GM19455 (cell line): ENCODE data around the gene MPHOSPH10.
"Not testable (repeated sequence)": the region's sequence is repeated elsewhere in the genome, so short reads cannot be mapped to it uniquely, and the experiment has no call there.

Experiments
- ATAC-seq: cut with Tn5 transposase; IDR thresholded peaks from one replicate; pipeline ENCODE4 v1.9.1; 2021; ENCODE audit not compliant: unreplicated experiment

The MPHOSPH10 gene

GRCh38 chr2:71130152-71130904 lies at the start of gene MPHOSPH10, which contains the start of gene MCEE:
Gene MPHOSPH10, plus strand, starts transcription at chr2:71130634. Its CDS starts 32 bp downstream, at chr2:71130666.
Gene MCEE, minus strand, starts transcription at chr2:71130229. Its CDS starts 10 bp downstream, at chr2:71130219.
- peak; percentile 90 for ATAC-seq

GRCh38 chr2:71082402-71083252 lies 47.8 kb upstream of the MPHOSPH10 start:
- no peak for ATAC-seq

- ATAC-seq, result not testable (repeated sequence)
Observed at GRCh38 chr2:71083297-71083696, 47.1 kb upstream of the MPHOSPH10 start.

GRCh38 chr2:71083752-71084312 lies 46.6 kb upstream of the MPHOSPH10 start:
- not testable (repeated sequence) for ATAC-seq

- ATAC-seq, result not testable (repeated sequence)
Observed at GRCh38 chr2:71085325-71086003, 45.0 kb upstream of the MPHOSPH10 start.

- not testable (repeated sequence) for ATAC-seq
Observed at GRCh38 chr2:71089475-71089874, 41.0 kb upstream of the MPHOSPH10 start.

- not testable (repeated sequence) for ATAC-seq
Observed at GRCh38 chr2:71091808-71092207, 38.6 kb upstream of the MPHOSPH10 start.

- not testable (repeated sequence) for ATAC-seq
Observed at GRCh38 chr2:71092491-71093260, 37.8 kb upstream of the MPHOSPH10 start.

- no peak for ATAC-seq
Observed at GRCh38 chr2:71100195-71100964, 30.1 kb upstream of the MPHOSPH10 start.

GRCh38 chr2:71101656-71102055 lies 28.8 kb upstream of the MPHOSPH10 start:
- ATAC-seq, result no peak

GRCh38 chr2:71102981-71103681 lies 27.3 kb upstream of the MPHOSPH10 start:
- no peak for ATAC-seq

GRCh38 chr2:71103809-71104208 lies 26.6 kb upstream of the MPHOSPH10 start:
- no peak for ATAC-seq

GRCh38 chr2:71106463-71106862 lies 24.0 kb upstream of the MPHOSPH10 start:
- ATAC-seq, result not testable (repeated sequence)

GRCh38 chr2:71108091-71108490 lies 22.3 kb upstream of the MPHOSPH10 start:
- no peak for ATAC-seq

GRCh38 chr2:71113843-71114242 lies 16.6 kb upstream of the MPHOSPH10 start:
- no peak for ATAC-seq

- no peak for ATAC-seq
Observed at GRCh38 chr2:71117063-71117462, 13.4 kb upstream of the MPHOSPH10 start.

GRCh38 chr2:71120195-71120594 lies 10.2 kb upstream of the MPHOSPH10 start:
- no peak for ATAC-seq

- ATAC-seq, result no peak
Observed at GRCh38 chr2:71121479-71121878, 9.0 kb upstream of the MPHOSPH10 start.
